OCI-LY7 (cell line): ENCODE data around the gene LGI4. TPM values are rescaled to one million over a fixed set of nuclear protein-coding genes. Genes with fewer than 3 reads are reported as not detected.

ENCODE experiments used
- BruUV-seq: library from RNA; stranded (reverse); fragments of 400-500 nt; replicated peaks from 2 replicates; lab custom pipeline; 2021; lab: Mats Ljungman, UMichigan
- CTCF ChIA-PET: fragments of 300-600 bp; sonication (Branson Sonifier 250); formaldehyde crosslinking; loops from one replicate; lab custom pipeline; 2022; ENCODE audit warnings: antibody characterized with exemption; ENCODE audit not compliant: unreplicated experiment; lab: Charles Lee
- POLR2A ChIA-PET: fragments of 300-600 bp; sonication (Branson Sonifier 250); formaldehyde crosslinking; loops from one replicate; lab custom pipeline; 2022; ENCODE audit warnings: antibody characterized with exemption; lab: Charles Lee
- DNase-seq: peaks from one replicate; pipeline ENCODE4 v3.0.0-alpha.2; 2015; ENCODE audit warnings: low spot score
- H2AFZ ChIP-seq: fragments of 200-600 bp; sonication (generic), shearing (Covaris generic); 2 replicates; pipeline ENCODE4 v1.6.1; 2014; ENCODE audit warnings: mild to moderate bottlenecking, antibody characterized with exemption, low read length, moderate library complexity
- H3K27ac ChIP-seq: fragments of 200-600 bp; sonication (generic); 2 replicates; pipeline ENCODE4 v1.5.1; 2014; ENCODE audit warnings: mixed run types, low read depth, mild to moderate bottlenecking, moderate library complexity, low read length, inconsistent platforms; ENCODE audit not compliant: poor library complexity, severe bottlenecking
- H3K36me3 ChIP-seq: fragments of 200-600 bp; sonication (generic); 2 replicates; pipeline ENCODE4 v1.6.1; 2014; ENCODE audit warnings: mild to moderate bottlenecking, antibody characterized with exemption, low read length, moderate library complexity, mixed read lengths; ENCODE audit not compliant: insufficient read depth
- H3K4me1 ChIP-seq: fragments of 200-600 bp; sonication (generic); 2 replicates; pipeline ENCODE4 v1.5.1; 2014; ENCODE audit warnings: mild to moderate bottlenecking, low read length; ENCODE audit not compliant: insufficient read depth, poor library complexity, severe bottlenecking
- H3K4me2 ChIP-seq: fragments of 200-600 bp; sonication (generic); 2 replicates; pipeline ENCODE4 v1.6.1; 2014; ENCODE audit warnings: mild to moderate bottlenecking, low read length
- H3K4me3 ChIP-seq: fragments of 200-600 bp; sonication (generic); 2 replicates; pipeline ENCODE4 v1.5.1; 2014; ENCODE audit warnings: mild to moderate bottlenecking, low read depth, low read length; ENCODE audit not compliant: poor library complexity, severe bottlenecking
- H3K79me2 ChIP-seq: fragments of 200-600 bp; sonication (generic); 2 replicates; pipeline ENCODE4 v1.6.1; 2016; ENCODE audit warnings: low read depth, mild to moderate bottlenecking, low read length, moderate library complexity, mixed read lengths; ENCODE audit not compliant: insufficient read depth
- H3K9me2 ChIP-seq: fragments of 200-600 bp; sonication (generic); 2 replicates; pipeline ENCODE4 v1.6.1; 2016; ENCODE audit warnings: mild to moderate bottlenecking, low read length, mixed read lengths; ENCODE audit not compliant: insufficient read depth
- H3K9me3 ChIP-seq: fragments of 200-600 bp; sonication (generic); 2 replicates; pipeline ENCODE4 v1.6.1; 2014; ENCODE audit warnings: mild to moderate bottlenecking, mixed run types, low read length, mixed read lengths
- H4K20me1 ChIP-seq: fragments of 200-600 bp; sonication (generic); 2 replicates; pipeline ENCODE4 v1.6.1; 2014; ENCODE audit warnings: mild to moderate bottlenecking, antibody characterized with exemption, low read length, moderate library complexity, mixed read lengths; ENCODE audit not compliant: insufficient read depth
- EZH2phosphoT487 ChIP-seq: fragments of 200-600 bp; sonication (generic); IDR thresholded peaks from 2 replicates; pipeline ENCODE4 v1.6.1; 2018; ENCODE audit warnings: low read depth, borderline replicate concordance, mild to moderate bottlenecking, mixed run types, antibody characterized with exemption, low read length, moderate library complexity, mixed read lengths
- intact Hi-C: fragments of 100-400 bp; cut with micrococcal nuclease; formaldehyde crosslinking; loops from one replicate; pipeline ENCODE4 v1.10.0; 2022; ENCODE audit not compliant: unreplicated experiment
- total RNA-seq, 2 experiments: library from RNA; depleted of rRNA in 1 of 2; stranded (reverse); fragments of >200 nt in 1 of 2; shearing (Covaris generic) in 1 of 2; gene quantifications; 2 replicates each; pipeline ENCODE4 v1.2.3, GENCODE V29; 2014 to 2022
- TF ChIP-seq, protein P1 (sequence below): fragments of 200-600 bp; sonication (generic); conservative IDR thresholded peaks from 2 replicates; pipeline ENCODE4 v1.5.1; 2014; ENCODE audit warnings: mild to moderate bottlenecking, antibody characterized with exemption, low read length, moderate library complexity, mixed read lengths

LGI4 gene
- total RNA-seq, 2 experiments from 2014 or later, result 0.28 to 5.9 TPM

DNA sequence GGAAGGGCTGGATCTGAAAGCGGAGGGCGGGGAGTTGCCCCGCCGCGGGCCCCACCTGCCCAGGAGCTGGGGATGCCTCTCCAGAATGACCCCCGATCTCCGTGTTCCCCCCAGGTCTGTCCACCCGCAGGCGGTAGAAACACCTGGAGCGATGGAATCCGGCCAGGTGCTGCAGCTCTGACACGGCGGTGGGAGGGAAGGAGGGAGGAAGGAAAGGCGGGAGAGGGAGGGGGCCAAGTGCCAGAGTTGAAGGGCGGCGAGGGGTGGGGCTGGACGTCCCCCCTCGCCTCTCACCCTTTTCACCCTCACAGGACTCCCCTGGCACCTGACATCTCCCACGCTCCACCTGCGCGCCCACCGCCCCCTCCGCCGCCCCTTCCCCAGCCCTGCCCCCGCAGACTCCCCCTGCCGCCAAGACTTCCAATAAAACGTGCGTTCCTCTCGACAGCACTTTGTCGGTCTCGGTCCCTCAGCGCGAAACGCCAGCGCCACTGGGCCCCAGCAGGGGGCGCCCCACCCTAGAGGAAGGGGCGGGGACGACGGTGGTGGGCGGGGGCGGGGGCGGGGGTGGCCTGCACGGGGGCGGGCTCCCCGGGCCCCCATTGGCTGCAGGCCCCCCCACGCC lies 7.9 kb upstream of the LGI4 start:
- Histone ChIP-seq H3K4me1 (peaks cover 43% of the 10 kb centered on the region), H4K20me1 (no peaks in the 10 kb centered on the region), H3K4me2 (peak overlapping the region; percentile 95), H3K79me2 (no peaks in the 10 kb centered on the region), H3K9me3 (no peaks in the 10 kb centered on the region), H3K4me3 (peak overlapping the region; percentile 67), H3K36me3 (no peaks in the 10 kb centered on the region), H3K9me2 (no peaks in the 10 kb centered on the region), H3K27ac (no peak overlapping the region), H2AFZ (peak overlapping the region; percentile 64)
- TF ChIP-seq, protein P1, sequence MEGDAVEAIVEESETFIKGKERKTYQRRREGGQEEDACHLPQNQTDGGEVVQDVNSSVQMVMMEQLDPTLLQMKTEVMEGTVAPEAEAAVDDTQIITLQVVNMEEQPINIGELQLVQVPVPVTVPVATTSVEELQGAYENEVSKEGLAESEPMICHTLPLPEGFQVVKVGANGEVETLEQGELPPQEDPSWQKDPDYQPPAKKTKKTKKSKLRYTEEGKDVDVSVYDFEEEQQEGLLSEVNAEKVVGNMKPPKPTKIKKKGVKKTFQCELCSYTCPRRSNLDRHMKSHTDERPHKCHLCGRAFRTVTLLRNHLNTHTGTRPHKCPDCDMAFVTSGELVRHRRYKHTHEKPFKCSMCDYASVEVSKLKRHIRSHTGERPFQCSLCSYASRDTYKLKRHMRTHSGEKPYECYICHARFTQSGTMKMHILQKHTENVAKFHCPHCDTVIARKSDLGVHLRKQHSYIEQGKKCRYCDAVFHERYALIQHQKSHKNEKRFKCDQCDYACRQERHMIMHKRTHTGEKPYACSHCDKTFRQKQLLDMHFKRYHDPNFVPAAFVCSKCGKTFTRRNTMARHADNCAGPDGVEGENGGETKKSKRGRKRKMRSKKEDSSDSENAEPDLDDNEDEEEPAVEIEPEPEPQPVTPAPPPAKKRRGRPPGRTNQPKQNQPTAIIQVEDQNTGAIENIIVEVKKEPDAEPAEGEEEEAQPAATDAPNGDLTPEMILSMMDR, result peak; percentile 50
- TF ChIP-seq EZH2phosphoT487, result no peak
- DNase-seq, result peak; percentile 77
- no TSS peak for BruUV-seq
- intact Hi-C loops, result loop anchor here (5.0 to 10.0 kb wide), 2 partner anchors 125 to 322 kb away; partner anchors contain the start of gene USF2
- POLR2A ChIA-PET, result interaction anchor here (0.6 to 3.5 kb wide), 10 partner anchors 12 to 327 kb away, joined by 3 to 25 read pairs (median 4); partner anchors contain the start of gene FXYD5
- CTCF ChIA-PET, result interaction anchor here (0.6 to 1.4 kb wide), 6 partner anchors 8 to 147 kb away, joined by 3 to 20 read pairs (median 5); no protein-coding TSS in a partner anchor

DNA sequence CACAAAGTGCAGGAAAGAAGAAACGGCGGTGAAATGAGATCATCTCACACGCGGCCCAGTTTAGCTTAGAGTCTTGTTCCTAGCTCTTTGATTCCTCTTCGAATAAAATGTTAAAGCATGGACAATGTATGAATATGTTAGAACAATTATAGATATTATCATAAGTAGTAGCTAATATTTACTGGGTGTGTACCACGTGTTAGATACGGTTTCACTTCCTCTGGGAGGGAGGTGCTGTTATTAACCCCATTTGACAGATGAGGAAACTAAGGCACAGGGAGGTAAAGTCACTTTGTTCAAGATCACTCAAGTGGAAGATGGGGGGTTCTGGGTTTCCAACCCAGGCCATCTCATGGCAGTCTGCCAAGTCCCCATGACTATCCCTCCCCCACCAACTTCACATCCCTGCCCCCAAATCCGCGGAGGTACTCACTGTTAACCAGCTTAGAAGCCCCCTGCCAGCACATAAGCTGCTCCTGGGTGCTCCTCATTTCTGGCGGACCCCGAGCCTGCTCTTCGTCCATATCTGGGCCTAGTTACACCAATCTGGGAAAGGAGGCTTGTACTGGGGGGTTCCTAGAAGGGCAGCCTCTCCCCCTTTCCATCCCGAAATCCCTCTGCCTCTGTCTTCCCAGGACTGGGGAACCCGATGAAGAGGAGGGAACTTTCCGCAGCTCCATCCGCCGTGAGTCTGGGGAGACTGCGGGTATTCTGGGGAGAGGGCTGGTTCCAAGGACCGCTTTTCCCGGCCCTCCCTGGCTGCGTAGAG lies 7.2 kb upstream of the LGI4 start:
- BruUV-seq, result no TSS peak
- H3K9me3 ChIP-seq, result no peaks in the 10 kb centered on the region
- DNase-seq, result peak; percentile 45
- no peaks in the 10 kb centered on the region for H4K20me1 ChIP-seq
- H3K4me2 ChIP-seq, result peak overlapping the region; percentile 95
- H3K36me3 ChIP-seq, result no peaks in the 10 kb centered on the region
- no peaks in the 10 kb centered on the region for H3K9me2 ChIP-seq
- H3K4me3 ChIP-seq, result peak overlapping the region; percentile 67
- peaks cover 43% of the 10 kb centered on the region for H3K4me1 ChIP-seq
- CTCF ChIA-PET, result interaction anchor here (0.5 to 1.7 kb wide), 15 partner anchors 9 to 143 kb away, joined by 3 to 20 read pairs (median 5); partner anchors contain the start of gene FXYD5
- no peak for TF ChIP-seq EZH2phosphoT487
- TF ChIP-seq, protein P1, result no peak
- H3K79me2 ChIP-seq, result no peaks in the 10 kb centered on the region
- intact Hi-C loops, result loop anchor here (1.0 to 10.0 kb wide), 5 partner anchors 75 to 323 kb away; partner anchors contain the start of gene USF2
- H3K27ac ChIP-seq, result peak overlapping the region; percentile 44
- peak overlapping the region; percentile 64 for H2AFZ ChIP-seq
- POLR2A ChIA-PET, result interaction anchor here (0.6 to 3.5 kb wide), 17 partner anchors 12 to 327 kb away, joined by 3 to 25 read pairs (median 4); partner anchors contain the start of gene FXYD5
